HCT116 (cell line): ENCODE measurements around the gene RABEP1. TPM values are rescaled to one million over a fixed set of nuclear protein-coding genes. Genes with fewer than 3 reads are reported as not detected.

Experiments
- ATAC-seq: fragments of 200-7000 bp; cut with Tn5 transposase; 2 replicates; pipeline ENCODE4 v1.9.1; 2020; ENCODE audit warnings: mild to moderate bottlenecking, moderate library complexity
- BruUV-seq: library from RNA; stranded (reverse); fragments of 400-500 nt; replicated peaks from 2 replicates; lab custom pipeline; 2021; lab: Mats Ljungman, UMichigan
- CTCF ChIA-PET: fragments of 300-600 bp; sonication (Branson Sonifier 250); formaldehyde crosslinking; loops from one replicate; lab custom pipeline; 2021; ENCODE audit warnings: antibody characterized with exemption; lab: Charles Lee
- POLR2A ChIA-PET: fragments of 300-600, 350-600 bp; sonication (Branson Sonifier 250); formaldehyde crosslinking; loops from one replicate; lab custom pipeline; 2021; ENCODE audit warnings: antibody characterized with exemption; lab: Charles Lee
- RAD21 ChIA-PET, 2 experiments: fragments of 300-600 bp; sonication (Branson Sonifier 250); formaldehyde crosslinking; loops; one replicate each; lab custom pipeline; 2023; ENCODE audit warnings: low total read pairs in 2 of 2; ENCODE audit not compliant: uncharacterized antibody in 2 of 2, unreplicated experiment in 2 of 2, low non-redundant PET in 1 of 2; lab: Charles Lee
- DNase-seq: peaks from one replicate; pipeline ENCODE4 v3.0.0-alpha.2; 2010; ENCODE audit warnings: low read depth, low spot score
- H2AFZ ChIP-seq: fragments of 200-600 bp; shearing (Covaris generic), sonication (generic); 2 replicates; pipeline ENCODE4 v1.6.1; 2017; ENCODE audit warnings: low read depth, mixed run types, mixed read lengths, antibody characterized with exemption, low read length; ENCODE audit not compliant: poor library complexity, severe bottlenecking
- H3K27ac ChIP-seq: 2 replicates; pipeline ENCODE4 v1.5.1; 2012; ENCODE audit warnings: low read depth, low read length
- H3K27me3 ChIP-seq: fragments of 200-600 bp; sonication (generic); 2 replicates; pipeline ENCODE4 v1.6.1; 2016; ENCODE audit warnings: mixed run types, low read length, mixed read lengths; ENCODE audit not compliant: insufficient read depth
- H3K36me3 ChIP-seq, 2 experiments: fragments of 200-500 bp in 1 of 2; fragments of 200-600 bp in 1 of 2; sonication (Bioruptor generic) in 1 of 2; sonication (generic) in 1 of 2; 2 replicates each; pipeline versions ENCODE4 v1.5.1 to v1.6.1; 2014 to 2016; ENCODE audit warnings: low read length in 2 of 2, inconsistent platforms in 1 of 2, mixed read lengths in 1 of 2, mixed run types in 1 of 2; ENCODE audit not compliant: insufficient read depth in 2 of 2, control insufficient read depth in 1 of 2
- H3K4me1 ChIP-seq, 2 experiments: fragments of 200-600 bp in 1 of 2; sonication (generic) in 1 of 2; 2 replicates each; pipeline versions ENCODE4 v1.5.1 to v1.6.1; 2012 to 2017; ENCODE audit warnings: low read length in 2 of 2, inconsistent platforms in 1 of 2, mild to moderate bottlenecking in 1 of 2, mixed read lengths in 1 of 2, mixed run types in 1 of 2, moderate library complexity in 1 of 2; ENCODE audit not compliant: insufficient read depth in 2 of 2, control insufficient read depth in 1 of 2
- H3K4me2 ChIP-seq: fragments of 200-600 bp; sonication (generic); 2 replicates; pipeline ENCODE4 v1.6.1; 2017; ENCODE audit warnings: mixed run types, low read length, mixed read lengths
- H3K4me3 ChIP-seq, 2 experiments: fragments of 200-600 bp in 1 of 2; sonication (generic) in 1 of 2; replicated peaks in 1 of 2; 2 replicates each; pipeline ENCODE4 v1.5.1; 2011 to 2016; ENCODE audit warnings: low read length in 2 of 2, control low read depth in 1 of 2, low read depth in 1 of 2, mild to moderate bottlenecking in 1 of 2, mixed read lengths in 1 of 2, mixed run types in 1 of 2
- H3K79me2 ChIP-seq: fragments of 200-600 bp; sonication (generic); 2 replicates; pipeline ENCODE4 v1.6.1; 2017; ENCODE audit warnings: mild to moderate bottlenecking, mixed run types, low read length, moderate library complexity, mixed read lengths; ENCODE audit not compliant: insufficient read depth
- H3K9ac ChIP-seq: fragments of 200-600 bp; sonication (generic); 2 replicates; pipeline ENCODE4 v1.6.1; 2016; ENCODE audit warnings: low read length, mixed read lengths
- H3K9me2 ChIP-seq: fragments of 200-600 bp; sonication (generic), shearing (Covaris generic); 2 replicates; pipeline ENCODE4 v1.6.1; 2017; ENCODE audit warnings: mixed run types, mild to moderate bottlenecking, moderate library complexity; ENCODE audit not compliant: insufficient read depth
- H3K9me3 ChIP-seq, 2 experiments: fragments of 200-500 bp in 1 of 2; fragments of 200-600 bp in 1 of 2; sonication (Bioruptor generic) in 1 of 2; sonication (generic) in 1 of 2; 2 replicates each; pipeline ENCODE4 v1.6.1; 2014 to 2017; ENCODE audit warnings: low read length in 2 of 2, mixed read lengths in 2 of 2, inconsistent platforms in 1 of 2, low read depth in 1 of 2, mild to moderate bottlenecking in 1 of 2, mixed run types in 1 of 2, moderate library complexity in 1 of 2; ENCODE audit not compliant: control insufficient read depth in 1 of 2, insufficient read depth in 1 of 2
- H4K20me1 ChIP-seq: fragments of 200-600 bp; sonication (generic), shearing (Covaris generic); 2 replicates; pipeline ENCODE4 v1.6.1; 2017; ENCODE audit warnings: mixed run types, mild to moderate bottlenecking, moderate library complexity; ENCODE audit not compliant: insufficient read depth
- CBX3 ChIP-seq: IDR thresholded peaks from 2 replicates; pipeline ENCODE4 v1.6.1; 2012; ENCODE audit warnings: low read depth
- CEBPB ChIP-seq: IDR thresholded peaks from 2 replicates; pipeline ENCODE4 v1.6.1; 2012; ENCODE audit warnings: low read depth
- EZH2phosphoT487 ChIP-seq: fragments of 200-600 bp; IDR thresholded peaks from 2 replicates; pipeline ENCODE4 v1.6.1; 2018; ENCODE audit warnings: antibody characterized with exemption, borderline replicate concordance
- JUND ChIP-seq: IDR thresholded peaks from 2 replicates; pipeline ENCODE4 v1.6.1; 2012
- POLR2AphosphoS5 ChIP-seq: IDR thresholded peaks from 2 replicates; pipeline ENCODE4 v1.6.1; 2011; ENCODE audit warnings: mild to moderate bottlenecking, low read depth, low read length, moderate library complexity
- RAD21 ChIP-seq: IDR thresholded peaks from 2 replicates; pipeline ENCODE4 v1.6.1; 2012; ENCODE audit warnings: low read depth, mild to moderate bottlenecking
- SIN3A ChIP-seq: IDR thresholded peaks from 2 replicates; pipeline ENCODE4 v1.6.1; 2012; ENCODE audit warnings: low read depth
- SP1 ChIP-seq: IDR thresholded peaks from 2 replicates; pipeline ENCODE4 v1.6.1; 2012; ENCODE audit warnings: low read depth
- SRF ChIP-seq: IDR thresholded peaks from 2 replicates; pipeline ENCODE4 v1.6.1; 2012; ENCODE audit warnings: low read depth
- TCF7L2 ChIP-seq: IDR thresholded peaks from 2 replicates; pipeline ENCODE4 v1.7.0; 2011; ENCODE audit warnings: borderline replicate concordance, inconsistent platforms; ENCODE audit not compliant: insufficient read depth, insufficient read length; ENCODE audit errors: extremely low read depth
- YY1 ChIP-seq: IDR thresholded peaks from 2 replicates; pipeline ENCODE4 v1.6.1; 2011; ENCODE audit warnings: low read length, low read depth, moderate library complexity, mild to moderate bottlenecking; ENCODE audit not compliant: insufficient replicate concordance; ENCODE audit errors: extremely low read depth
- ZBTB33 ChIP-seq: IDR thresholded peaks from 2 replicates; pipeline ENCODE4 v1.6.1; 2011; ENCODE audit warnings: mild to moderate bottlenecking, low read length, moderate library complexity; ENCODE audit not compliant: insufficient replicate concordance; ENCODE audit errors: extremely low read depth
- ZFX ChIP-seq: fragments of 450-650 bp; IDR thresholded peaks from 2 replicates; pipeline ENCODE4 v1.6.1; 2017
- ZNF274 ChIP-seq: fragments of 200-500 bp; sonication (Bioruptor generic); IDR thresholded peaks from 2 replicates; pipeline ENCODE4 v1.6.1; 2014; ENCODE audit warnings: mild to moderate bottlenecking, low read depth, low read length, inconsistent platforms
- intact Hi-C: fragments of 100-400 bp; cut with micrococcal nuclease; formaldehyde crosslinking; loops from 2 replicates; pipeline ENCODE4 v1.10.0; 2022
- total RNA-seq: library from RNA; stranded (reverse); gene quantifications from one replicate; pipeline ENCODE4 v1.2.1, GENCODE V29; 2021; ENCODE audit not compliant: unreplicated experiment

Gene RABEP1
- total RNA-seq, 1 experiment from 2014 or later: 38.5 TPM

DNA sequence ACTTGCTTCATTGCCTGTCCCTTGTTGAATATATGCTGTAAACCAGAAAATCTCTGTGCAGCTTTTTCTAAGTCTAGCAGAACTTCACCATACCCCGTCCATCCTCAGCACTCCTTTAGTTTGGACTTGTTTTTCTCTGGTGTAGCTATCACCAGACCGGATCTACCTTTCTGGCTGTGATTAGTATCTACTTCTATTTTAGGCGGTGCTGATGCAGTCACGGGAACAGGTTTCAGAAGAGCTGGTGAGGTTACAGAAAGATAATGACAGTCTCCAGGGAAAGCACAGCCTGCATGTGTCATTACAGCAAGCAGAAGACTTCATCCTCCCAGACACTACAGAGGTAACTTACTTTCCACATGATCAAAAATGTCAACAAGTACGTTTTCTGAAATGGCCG lies 91.0 kb downstream of the RABEP1 start:
- CTCF ChIA-PET: no interaction called here
- Histone ChIP-seq H4K20me1 (no peaks in the 10 kb centered on the region), H3K9me3 (no peaks in the 10 kb centered on the region), H3K4me1 (no peaks in the 10 kb centered on the region), H3K9me2 (no peaks in the 10 kb centered on the region), H3K4me3 (no peak overlapping the region), H3K27me3 (no peaks in the 10 kb centered on the region), H3K36me3 (peaks cover 22% of the 10 kb centered on the region in 2 experiments), H3K27ac (no peak overlapping the region), H3K4me2 (no peak overlapping the region), H3K9ac (no peak overlapping the region), H3K79me2 (0 out of 2 replicates have a peak, but pooled peaks cover 2% of the 10 kb centered on the region), H2AFZ (no peak overlapping the region)
- DNase-seq (no peak), ATAC-seq (no peak)
- RAD21 ChIA-PET: no interaction called here
- TF ChIP-seq POLR2AphosphoS5 (no peak), SRF (no peak), EZH2phosphoT487 (no peak), ZNF274 (no peak), CEBPB (no peak), CBX3 (no peak), ZFX (no peak)
- POLR2A ChIA-PET: no interaction called here
- intact Hi-C loops: no loop called here
- BruUV-seq: no TSS peak

DNA sequence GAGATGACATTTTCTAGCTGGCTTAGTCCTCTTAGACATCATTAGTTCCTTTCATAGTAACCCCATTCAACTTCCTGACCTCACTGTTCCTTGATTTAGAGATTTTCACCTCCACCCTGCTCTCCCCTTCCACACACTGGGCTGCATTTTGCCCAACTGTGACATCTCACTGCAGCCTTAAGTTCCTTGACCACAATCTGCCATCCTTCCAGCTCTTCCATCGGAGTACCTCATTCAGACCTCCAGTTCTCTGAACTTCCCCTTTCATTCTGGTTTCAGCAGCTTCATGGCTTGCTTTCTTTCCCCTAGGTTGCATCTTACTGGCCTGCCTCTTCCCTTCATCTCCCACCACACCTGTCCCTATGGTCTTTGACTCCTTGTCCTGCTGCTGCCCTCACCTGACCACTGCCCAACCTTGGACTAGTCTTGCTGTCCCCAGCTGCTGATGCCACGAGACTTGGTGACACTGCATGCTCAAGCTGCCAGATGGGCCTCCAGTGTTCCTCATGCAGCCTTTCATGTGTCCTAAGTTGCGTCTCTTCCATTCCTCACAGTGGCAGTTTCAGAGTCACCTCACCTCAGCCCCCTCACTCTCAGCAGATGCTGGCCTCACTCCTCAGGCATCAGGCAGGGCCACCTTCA lies 96.6 kb downstream of the RABEP1 start:
- peaks cover 31 to 34% of the 10 kb centered on the region in 2 experiments for H3K36me3 ChIP-seq
- intact Hi-C loops: no loop called here
- ATAC-seq: peak; percentile 25; the same call in 1 of the 2 replicates

More for the DNA sequence above, 96.6 kb downstream of the RABEP1 start:
- Histone ChIP-seq H4K20me1 (no peaks in the 10 kb centered on the region), H3K4me3 (no peak overlapping the region), H3K27me3 (no peaks in the 10 kb centered on the region), H3K27ac (no peak overlapping the region; the same call in 1 of the 2 replicates), H3K4me1 (no peaks in the 10 kb centered on the region), H2AFZ (no peak overlapping the region), H3K4me2 (no peak overlapping the region), H3K9me3 (no peaks in the 10 kb centered on the region), H3K79me2 (0 out of 2 replicates have a peak, but pooled peaks cover 2% of the 10 kb centered on the region), H3K9me2 (no peaks in the 10 kb centered on the region), H3K9ac (no peak overlapping the region)
- TF ChIP-seq ZBTB33 (no peak), SP1 (no peak), CBX3 (no peak), SIN3A (no peak), POLR2AphosphoS5 (no peak; the same call in 1 of the 2 replicates), RAD21 (no peak), YY1 (no peak), JUND (no peak), TCF7L2 (no peak)
- no TSS peak for BruUV-seq
- no peak for DNase-seq
- RAD21 ChIA-PET: no interaction called here
- POLR2A ChIA-PET: interaction anchor here (1.4 kb wide), 1 partner anchor 12 kb away, joined by 4 read pairs; no protein-coding TSS in a partner anchor
- CTCF ChIA-PET: no interaction called here
